HG03280 (cell line): ENCODE results near the gene OR1F1.
"Not testable (repeated sequence)": the region's sequence is repeated elsewhere in the genome, so short reads cannot be mapped to it uniquely, and the experiment has no call there.

Experiments used
- ATAC-seq: cut with Tn5 transposase; IDR thresholded peaks from one replicate; pipeline ENCODE4 v1.9.1; 2021; ENCODE audit warnings: mild to moderate bottlenecking, moderate library complexity; ENCODE audit not compliant: unreplicated experiment

OR1F1 gene

DNA sequence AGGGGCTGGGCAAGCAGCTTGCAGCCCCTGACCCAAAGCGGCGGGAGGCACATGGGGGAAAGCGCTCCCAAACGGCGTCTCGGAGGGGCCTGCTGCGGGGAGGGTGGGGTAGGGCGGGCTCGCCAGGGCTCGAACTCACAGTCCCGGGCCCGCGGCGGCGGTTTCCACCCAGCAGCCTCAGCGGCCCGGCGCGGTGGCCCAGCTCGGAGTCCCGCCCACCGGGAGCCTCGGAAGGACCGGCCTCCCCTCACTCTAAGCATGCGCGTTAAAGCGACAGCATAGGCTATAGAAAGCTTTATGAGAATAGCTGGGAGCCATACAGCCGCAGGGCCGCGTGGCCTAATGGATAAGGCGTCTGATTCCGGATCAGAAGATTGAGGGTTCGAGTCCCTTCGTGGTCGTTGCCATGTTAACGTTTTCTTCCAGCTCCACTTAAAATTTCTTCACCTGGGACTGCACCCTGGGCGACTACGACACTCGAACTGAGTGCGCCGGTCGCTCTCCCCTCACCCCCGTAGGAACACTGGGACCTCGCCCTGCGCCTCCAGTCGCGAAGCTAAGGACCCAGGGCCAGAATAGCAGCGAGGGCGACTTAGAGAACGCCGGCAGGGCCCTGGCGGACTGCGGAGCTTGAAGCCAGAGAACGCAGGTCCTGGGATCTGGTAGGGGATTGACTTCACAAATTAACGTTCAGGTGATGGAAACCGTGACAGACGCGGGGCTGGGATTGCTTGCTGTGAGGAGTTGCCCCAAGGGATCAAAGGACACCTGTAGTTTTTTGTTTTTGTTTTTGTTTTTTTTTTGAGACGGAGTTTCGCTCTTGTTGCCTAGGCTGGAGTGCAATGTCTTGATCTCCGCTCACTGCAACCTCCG, 37.4 kb upstream of the OR1F1 start:
- ATAC-seq = peak; percentile 71

DNA sequence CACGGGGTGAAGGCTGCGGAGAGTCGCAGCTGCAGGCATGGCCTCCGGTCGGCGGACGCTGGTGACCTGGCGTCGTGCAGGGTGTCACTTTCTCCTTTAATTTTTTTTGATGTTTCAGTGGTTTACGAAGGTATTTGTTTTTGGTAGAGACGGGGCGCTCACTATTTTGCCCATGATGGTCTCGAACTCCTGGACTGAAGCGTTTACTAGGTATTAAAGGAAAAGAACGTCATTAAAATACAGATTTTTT, 36.1 kb upstream of the OR1F1 start:
- no peak for ATAC-seq

DNA sequence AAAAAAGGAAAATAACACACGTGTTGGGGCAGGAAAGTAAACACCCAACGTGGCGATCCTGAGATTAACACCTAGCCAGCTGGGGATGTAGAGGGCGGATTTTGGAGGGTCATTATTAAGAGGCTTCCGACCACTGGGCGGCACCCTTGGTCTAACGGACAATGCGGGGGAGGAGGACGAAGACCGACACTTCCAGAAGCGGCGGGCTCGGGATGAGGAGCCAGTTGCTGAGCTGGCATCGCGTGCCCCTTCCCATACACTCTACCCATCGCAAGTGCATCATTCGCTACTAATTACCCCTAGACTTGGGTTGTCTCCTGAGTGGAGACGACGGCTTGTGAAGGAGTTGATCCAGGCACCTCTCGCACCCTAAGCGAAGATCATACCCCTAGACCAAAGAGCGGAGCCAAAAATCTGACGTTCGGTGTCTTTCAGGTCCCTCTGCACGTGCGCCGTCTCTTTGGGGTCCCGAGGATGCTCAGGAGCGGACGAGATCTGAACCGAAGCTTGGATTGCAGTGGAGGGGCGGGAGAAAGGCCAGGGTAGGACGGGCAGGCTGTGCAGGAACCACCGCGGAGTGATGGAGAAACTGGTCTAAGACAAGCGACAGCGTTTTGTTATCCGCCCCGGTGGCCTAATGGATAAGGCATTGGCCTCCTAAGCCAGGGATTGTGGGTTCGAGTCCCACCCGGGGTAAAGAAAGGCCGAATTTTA, 35.6 kb upstream of the OR1F1 start:
- ATAC-seq = no peak

DNA sequence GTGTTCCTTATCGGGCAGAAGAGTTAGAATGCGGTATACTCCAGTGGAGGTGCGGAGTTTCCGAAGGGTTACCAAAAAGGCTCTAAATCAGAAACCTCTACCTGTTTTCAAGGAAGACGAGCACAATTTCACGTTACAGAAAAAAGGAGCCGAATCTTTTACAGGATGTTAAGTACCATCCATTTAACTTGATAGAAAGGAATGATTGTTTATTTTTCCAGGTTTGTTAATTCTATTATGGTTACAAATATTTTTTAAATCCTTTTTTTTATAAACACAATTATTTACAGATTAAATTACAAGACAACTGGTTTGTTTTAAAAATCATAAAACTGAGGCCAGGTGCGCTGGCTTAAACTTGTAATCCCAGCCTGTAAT, 35.0 kb upstream of the OR1F1 start:
- ATAC-seq = no peak

DNA sequence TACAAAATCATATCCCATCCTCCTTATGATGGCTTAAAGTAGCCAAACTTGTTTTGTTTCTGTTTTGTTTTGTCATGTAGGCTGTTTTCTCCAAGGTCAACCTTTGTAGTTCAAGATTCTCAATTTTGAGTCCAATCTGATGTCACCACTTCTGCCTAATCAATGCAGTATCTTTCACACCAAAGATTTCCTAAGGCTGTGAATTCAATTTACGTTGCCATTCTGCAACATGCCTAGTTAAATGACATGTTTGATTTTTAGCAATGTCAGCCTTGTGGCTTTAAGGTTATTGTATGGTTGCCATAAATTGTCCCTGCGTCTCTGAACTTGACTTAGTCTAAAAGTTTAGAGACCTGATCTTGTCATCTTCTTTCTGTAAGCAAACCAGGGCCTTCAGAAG, 32.8 kb upstream of the OR1F1 start:
- no peak for ATAC-seq

DNA sequence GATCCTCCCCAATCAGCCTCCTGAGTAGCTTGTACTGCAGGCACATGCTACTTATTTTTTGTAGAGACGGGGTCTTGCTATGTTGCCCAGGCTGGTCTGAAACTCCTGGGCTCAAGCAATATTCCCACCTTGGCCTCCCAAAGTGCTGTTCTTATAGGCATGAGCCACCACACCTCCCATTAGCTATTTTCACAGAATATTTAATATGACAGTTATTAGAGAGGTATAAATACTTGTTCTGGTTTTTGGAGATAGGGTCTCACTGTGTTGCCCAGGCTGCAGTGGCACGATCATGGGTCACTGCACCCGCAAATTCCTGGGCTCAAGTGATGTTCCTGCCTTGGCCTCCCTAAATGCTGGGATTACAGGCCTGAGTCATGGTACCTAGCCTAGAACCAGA, 32.0 kb upstream of the OR1F1 start:
- ATAC-seq = no peak

DNA sequence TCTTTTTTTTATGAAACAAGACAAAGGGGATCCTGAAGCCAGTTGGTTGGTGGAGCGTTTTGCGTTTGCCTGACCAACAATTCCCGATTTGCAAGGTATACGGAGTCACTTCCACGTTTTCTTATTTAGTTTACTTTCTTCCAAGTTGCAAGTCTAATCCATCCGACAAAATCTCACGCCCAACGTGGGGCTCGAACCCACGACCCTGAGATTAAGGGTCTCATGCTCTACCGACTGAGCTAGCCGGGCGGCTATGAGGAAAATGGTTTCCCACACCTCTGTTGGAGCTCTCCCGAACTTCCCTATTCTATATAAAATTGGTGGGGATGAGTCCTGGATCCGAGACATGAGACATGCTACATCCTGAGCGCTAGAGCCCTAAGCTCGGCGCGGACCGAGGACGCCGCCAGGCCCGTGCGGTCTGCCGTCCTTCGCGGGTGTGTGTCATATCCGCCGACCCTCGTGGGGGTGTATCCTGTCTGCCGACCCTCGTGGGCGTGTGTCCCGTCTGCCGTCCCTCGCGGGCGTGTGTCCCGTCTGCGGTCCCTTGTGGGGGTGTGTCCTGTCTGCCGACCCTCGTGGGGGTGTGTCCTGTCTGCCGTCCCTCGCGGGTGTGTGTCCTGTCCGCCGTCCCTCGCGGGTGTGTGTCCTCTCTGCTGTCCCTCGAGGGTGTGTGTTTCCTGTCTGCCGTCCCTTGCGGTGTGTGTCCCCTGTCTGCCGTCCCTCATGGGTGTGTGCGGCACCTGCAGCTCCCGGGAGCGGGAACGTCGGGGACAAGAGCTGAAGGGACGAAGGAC, 30.6 kb upstream of the OR1F1 start:
- no peak for ATAC-seq

DNA sequence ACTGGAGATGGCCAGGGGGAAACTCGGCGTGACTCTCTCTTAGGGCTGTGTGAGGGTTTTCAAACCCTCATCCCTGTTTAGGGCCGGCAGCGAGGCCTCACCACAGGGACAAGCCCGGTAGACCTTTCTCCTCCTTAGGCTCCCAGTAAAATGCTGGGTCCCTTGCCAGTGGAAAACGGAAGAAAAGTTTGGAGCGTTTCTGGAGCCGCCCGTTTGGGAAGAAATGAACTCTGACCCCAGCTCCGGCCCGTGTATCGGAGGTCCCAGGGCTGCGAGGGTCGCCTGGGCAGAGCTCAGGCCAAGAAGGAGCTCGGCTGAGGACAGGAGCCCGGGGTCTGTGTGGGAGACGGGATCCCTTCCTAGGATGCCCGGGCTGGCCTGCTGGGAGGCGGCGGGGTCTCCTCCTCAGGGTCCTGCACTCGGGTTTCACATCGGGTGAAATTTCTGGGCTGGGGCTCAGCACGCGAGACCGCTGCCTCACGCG, 29.9 kb upstream of the OR1F1 start:
- ATAC-seq = no peak

DNA sequence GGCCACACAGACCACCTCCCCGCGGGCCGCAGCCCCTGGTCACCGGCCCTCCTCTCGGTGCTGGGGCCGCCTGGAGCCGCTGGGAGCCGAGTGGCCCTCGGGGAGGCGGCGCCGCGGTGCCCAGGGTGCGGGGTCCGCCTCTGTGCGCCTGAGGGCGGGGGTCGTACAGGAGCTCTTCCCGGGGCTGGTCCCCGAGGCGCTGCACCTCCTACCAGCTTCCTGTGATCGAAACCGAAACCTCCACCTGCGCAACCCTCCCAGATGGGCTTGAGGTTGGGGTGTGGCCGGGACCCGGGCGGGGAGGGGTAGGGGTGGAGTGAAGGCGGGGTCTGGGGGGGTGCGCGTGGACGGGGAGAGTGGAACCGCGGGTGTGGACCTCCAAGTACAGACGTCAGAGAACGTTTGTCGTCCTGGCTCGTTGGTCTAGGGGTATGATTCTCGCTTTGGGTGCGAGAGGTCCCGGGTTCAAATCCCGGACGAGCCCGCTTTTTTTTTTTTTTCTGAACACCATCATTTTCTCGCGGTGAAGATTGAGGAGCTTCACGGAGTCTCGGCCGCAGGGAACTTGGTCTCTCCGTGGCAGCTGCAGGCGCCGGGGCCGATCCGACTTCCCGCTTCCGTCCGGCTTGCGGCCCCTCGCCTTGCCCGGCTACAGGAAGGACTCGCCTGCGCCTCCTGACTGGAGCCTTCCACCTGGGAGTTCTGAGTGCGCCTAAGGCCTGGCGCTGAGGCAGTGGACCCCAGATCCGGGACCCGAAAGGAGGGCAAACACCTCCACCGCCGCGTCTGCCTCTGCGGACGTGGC, 29.3 kb upstream of the OR1F1 start:
- ATAC-seq = peak; percentile 54

DNA sequence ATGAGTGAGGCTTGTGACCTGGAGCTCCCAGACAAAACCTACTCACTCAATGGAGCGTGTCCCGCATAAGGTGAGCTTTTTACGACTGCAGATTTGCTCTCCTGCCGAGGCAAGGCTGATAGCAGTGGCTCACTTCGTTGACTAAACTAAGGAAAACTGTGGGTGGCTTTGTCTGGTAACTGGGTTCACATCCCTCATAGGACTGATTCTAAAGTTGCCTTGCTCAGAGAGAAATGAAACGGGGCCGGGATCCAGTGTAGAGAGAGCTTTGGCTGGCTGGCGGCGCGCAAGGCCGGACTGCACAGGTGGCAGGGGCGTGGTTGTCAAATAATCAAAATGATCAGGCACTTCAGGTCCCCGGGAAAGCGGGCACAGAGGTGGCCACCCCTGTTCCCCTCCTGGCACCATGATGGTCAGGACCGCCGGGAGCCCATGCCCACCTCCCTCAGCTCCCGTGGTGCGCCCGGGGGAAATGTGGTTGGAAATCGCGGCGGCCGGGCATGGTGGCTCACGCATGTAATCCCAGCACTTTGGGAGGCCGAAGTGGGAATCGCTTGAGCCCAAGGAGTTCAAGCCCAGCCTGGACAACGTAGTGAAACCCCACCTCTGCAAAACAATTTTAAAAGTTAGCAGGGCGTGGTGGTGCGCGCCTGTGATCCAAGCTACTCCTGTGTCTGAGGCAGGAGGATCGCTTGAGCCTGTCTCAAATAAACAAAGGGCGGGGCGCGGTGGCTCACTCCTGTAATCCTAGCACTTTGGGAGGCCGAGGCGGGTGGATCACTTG, 26.6 kb upstream of the OR1F1 start:
- ATAC-seq = no peak

DNA sequence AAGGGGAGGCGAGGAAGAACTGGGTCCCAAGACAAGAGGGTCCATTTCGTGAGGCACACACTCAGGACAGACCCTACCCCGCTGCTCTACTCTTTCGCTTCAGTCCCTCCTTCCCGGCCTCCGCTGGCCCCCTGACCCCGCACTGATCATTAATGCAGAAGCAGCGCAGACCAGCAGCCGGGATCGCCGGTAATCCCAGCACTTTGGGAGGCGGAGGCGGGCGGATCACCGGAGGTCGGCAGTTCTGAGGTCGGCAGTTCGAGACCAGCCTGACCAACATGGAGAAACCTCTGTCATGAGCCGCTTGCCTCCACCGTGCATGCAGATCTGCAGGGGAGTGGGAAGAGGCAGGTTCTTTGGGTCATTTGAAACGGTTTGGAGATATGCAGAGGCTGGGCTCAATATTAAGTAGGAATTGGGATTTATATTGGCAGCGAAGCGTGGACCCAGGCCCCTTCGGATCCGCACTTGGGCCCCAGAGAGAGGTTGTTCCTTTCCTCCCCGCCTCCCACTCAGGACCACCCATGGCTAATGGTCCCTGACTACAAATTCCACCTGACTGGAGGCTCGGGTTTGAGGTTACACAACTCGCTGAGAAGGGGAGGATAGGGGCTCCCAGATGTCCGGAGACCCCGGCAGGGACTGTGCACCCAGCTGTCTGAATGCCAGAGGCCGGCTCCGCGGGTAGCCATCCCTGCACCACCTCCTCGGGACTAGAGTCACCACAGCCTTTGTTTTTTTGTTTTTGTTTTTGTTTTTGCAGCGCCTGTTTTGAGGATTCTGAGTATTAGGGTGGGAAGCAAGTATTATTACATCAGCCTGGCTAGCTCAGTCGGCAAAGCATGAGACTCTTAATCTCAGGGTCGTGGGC, 23.6 kb upstream of the OR1F1 start:
- ATAC-seq = no peak

DNA sequence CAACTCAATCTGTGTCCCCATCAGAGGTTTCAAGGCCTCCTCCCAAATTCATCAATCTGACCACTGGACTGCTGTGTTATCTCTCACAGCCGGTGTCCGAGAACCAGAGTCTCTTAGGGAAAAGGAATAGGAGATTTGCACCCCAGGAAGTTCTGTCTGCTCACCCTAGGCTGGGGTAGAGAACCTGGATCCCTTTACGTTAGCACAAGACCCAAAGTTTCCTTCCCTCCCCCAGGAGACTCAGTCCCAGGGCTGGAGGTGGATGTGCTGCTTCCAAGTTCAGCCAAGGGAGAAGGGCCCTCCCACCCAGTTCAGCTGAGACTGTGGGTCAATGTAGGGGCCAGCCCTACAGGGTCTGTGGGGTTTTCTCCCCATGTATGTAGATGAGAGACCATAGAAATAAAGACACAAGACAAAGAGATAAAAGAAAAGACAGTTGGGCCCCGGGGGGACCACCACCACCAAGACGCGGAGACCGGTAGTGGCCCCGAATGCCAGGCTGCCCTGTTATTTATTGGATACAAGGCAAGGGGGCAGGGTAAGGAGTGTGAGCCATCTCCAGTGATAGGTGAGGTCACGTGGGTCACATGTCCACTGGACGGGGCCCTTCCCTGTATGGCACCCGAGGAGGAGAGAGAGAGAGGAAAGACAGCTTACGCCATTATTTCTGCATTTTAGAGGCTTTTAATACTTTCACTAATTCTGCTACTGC, 22.7 kb upstream of the OR1F1 start:
- ATAC-seq = no peak

DNA sequence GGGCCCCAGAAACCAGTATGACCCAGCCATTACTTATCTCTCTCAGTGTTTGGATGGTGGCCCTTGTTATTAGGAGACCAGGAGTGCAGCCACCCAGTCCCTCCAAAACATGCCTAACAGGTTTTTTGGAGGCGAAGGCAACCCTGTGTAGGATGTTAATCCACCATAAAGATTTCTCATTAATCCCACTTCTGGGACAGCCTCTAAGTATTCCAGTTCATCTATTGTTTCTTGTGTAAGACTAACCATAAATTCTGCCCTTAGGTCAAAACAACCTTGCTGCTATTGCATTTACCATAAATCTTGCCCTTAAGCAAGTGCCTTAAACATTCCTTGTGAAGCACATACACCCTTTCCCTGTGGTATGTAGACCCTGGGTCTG, 21.5 kb upstream of the OR1F1 start:
- no peak for ATAC-seq

DNA sequence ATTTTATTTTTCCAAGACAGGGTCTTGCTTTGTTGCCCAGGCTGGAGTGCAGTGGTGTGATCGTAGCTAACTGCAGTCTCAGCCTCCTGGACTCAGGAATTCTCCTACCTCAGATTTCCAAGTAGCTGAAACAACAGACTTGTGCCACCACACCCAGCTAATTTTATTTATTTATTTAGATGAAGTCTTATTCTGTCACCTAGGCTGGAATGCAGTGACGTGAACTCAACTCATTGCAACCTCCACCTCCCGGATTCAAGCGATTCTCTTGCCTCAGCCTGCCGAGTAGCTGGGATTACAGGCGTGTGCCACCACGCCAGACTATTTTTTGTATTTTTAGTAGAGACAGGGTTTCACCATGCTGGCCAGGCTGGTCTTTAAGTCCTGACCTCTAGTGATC, 19.3 kb upstream of the OR1F1 start:
- not testable (repeated sequence) for ATAC-seq

DNA sequence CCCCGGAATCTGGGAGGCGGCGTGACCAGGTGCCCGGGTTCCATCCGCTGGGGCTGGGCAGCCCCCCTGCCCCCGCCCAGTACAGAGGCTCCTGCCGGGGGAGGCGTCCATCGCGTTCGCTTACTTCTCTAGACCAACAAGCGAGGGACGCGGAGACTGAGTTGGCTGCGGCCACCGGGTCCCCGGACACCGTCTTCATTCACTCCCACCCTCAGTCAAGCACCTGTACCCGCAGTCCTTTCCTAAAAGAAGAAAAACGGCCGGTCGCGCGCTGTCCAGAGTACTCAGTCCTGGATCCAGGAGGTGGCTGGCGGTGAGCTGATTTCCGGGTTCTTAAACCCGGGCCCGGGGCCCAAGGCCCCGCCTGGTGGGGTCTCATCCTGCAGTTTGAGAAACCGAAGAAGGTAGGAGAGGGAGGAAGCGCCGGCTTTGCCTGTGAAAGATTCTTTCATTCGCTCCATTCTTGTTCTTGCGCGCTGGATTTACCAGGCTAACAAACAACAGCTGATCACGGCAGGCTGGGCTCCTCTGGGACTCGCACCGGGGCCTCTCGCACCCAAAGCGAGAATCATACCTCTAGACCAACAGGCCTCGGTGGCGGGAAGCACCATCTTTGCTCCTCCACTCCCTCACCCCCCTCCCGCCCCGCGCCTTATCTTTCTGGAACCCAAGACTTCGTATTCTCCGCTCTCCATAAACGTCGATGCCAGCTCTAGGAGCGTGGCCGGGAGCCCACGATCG, 17.4 kb upstream of the OR1F1 start:
- no peak for ATAC-seq

DNA sequence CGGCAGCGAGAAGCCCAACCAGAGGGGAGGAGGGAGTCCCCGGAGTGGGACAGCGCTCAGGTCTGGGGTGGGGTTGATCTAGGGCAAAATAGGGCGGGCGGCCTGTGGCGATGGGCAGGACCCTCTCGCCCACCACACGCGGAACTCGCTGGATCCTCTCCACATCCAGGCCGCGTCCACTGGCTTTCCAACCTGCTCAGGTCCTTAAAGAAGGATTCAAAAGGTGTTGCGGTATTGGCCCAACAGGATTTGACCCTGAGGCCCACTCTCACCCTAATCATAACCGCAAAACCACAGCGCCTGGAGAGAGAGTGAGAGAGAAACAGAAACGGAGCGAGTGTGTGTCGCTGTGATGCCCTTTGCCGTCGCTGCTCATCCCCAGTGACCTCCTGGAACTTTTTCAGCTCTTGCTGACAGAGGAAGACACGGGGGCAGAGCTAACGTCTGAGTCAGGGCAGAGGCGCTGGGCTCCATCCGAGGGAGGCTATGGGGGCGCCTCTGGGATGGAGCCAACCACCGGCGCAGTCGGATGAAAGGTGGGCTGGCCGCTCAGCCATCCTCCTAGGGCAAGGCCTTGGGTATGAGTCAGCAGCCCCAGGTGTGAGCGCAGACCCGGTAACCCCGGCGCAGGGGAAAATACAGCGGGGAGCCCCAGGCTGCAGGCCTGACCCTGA, 16.7 kb upstream of the OR1F1 start:
- no peak for ATAC-seq

DNA sequence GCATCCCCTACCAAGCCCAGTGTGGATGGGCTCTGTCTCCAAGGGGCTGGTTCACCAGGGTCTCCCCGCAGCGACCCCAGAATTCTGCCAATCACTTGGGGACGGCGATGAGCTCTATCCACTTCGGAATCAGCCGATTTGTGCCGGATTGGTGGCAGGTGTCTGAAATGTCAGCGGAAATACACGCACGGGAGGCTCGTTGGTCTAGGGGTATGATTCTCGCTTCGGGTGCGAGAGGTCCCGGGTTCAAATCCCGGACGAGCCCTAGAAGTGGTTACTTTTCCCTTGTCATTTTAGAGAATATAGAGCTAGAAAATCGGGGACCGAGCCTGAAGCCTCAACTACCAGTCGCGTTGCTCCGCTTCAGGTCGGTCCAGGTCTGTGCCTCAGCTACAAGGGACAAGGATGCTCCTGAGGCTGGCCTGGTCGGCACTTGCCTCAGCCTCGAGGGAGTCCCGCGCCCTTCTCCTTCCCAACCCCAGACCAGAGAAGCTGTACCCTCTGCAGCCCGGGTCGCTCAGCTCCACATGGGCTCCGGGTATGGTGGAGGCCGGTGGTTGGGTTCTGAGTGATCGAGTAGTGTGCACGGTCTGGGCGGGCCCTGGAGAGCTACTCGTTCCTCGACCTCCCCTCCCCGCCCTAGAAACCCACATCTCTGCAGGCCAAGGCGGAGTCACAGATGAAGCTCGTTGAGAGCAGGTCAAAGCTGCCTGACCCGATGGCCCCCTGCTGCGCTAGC, 16.0 kb upstream of the OR1F1 start:
- ATAC-seq = no peak
